DOHH2 (cell line): ENCODE data around the gene SDE2.

Experiments used
- H3F3A ChIP-seq: fragments of 200-600 bp; sonication (generic), shearing (Covaris generic); 2 replicates; pipeline ENCODE4 v1.6.0; 2016; ENCODE audit warnings: antibody characterized with exemption, mild to moderate bottlenecking; ENCODE audit not compliant: control insufficient read depth, insufficient read depth
- H3K27ac ChIP-seq: fragments of 200-600 bp; sonication (generic); 2 replicates; pipeline ENCODE4 v1.5.1; 2014; ENCODE audit warnings: low read depth, mild to moderate bottlenecking, low read length, moderate library complexity
- H3K27me3 ChIP-seq: fragments of 200-600 bp; sonication (generic); 2 replicates; pipeline ENCODE4 v1.6.1; 2014; ENCODE audit warnings: mild to moderate bottlenecking, low read length, mixed read lengths; ENCODE audit not compliant: control insufficient read depth
- H3K36me3 ChIP-seq: fragments of 200-600 bp; sonication (generic); 2 replicates; pipeline ENCODE4 v1.6.1; 2014; ENCODE audit warnings: mild to moderate bottlenecking, low read length, moderate library complexity, mixed read lengths; ENCODE audit not compliant: control insufficient read depth
- H3K4me1 ChIP-seq: fragments of 200-600 bp; sonication (generic); 2 replicates; pipeline ENCODE4 v1.6.1; 2014; ENCODE audit warnings: mild to moderate bottlenecking, low read length, mixed read lengths; ENCODE audit not compliant: control insufficient read depth
- H3K4me2 ChIP-seq: fragments of 200-600 bp; sonication (generic); 2 replicates; pipeline ENCODE4 v1.6.0; 2014; ENCODE audit warnings: mild to moderate bottlenecking, low read length, moderate library complexity
- H3K4me3 ChIP-seq: fragments of 200-600 bp; sonication (generic); 2 replicates; pipeline ENCODE4 v1.5.1; 2014; ENCODE audit warnings: mild to moderate bottlenecking, low read length, mixed read lengths
- H3K79me2 ChIP-seq: fragments of 200-600 bp; sonication (generic); 2 replicates; pipeline ENCODE4 v1.6.1; 2014; ENCODE audit warnings: mild to moderate bottlenecking, low read length, mixed read lengths; ENCODE audit not compliant: control insufficient read depth
- H3K9me2 ChIP-seq: fragments of 200-600 bp; sonication (generic); replicated peaks from 2 replicates; pipeline ENCODE4 v1.6.1; 2014; ENCODE audit warnings: mild to moderate bottlenecking, low read length, mixed read lengths; ENCODE audit not compliant: control insufficient read depth
- H3K9me3 ChIP-seq: fragments of 200-600 bp; sonication (generic); 2 replicates; pipeline ENCODE4 v1.6.1; 2014; ENCODE audit warnings: antibody characterized with exemption, low read length, mixed read lengths; ENCODE audit not compliant: control insufficient read depth, insufficient read depth
- H4K20me1 ChIP-seq: fragments of 200-600 bp; sonication (generic); 2 replicates; pipeline ENCODE4 v1.6.0; 2014; ENCODE audit warnings: low read depth, mild to moderate bottlenecking, antibody characterized with exemption, low read length, moderate library complexity; ENCODE audit not compliant: control insufficient read depth, insufficient read depth
- CTCF ChIP-seq: fragments of 200-600 bp; sonication (generic); IDR thresholded peaks from one replicate; pipeline ENCODE4 v1.5.1; 2014; ENCODE audit warnings: antibody characterized with exemption, mild to moderate bottlenecking, low read depth, low read length; ENCODE audit not compliant: poor library complexity, severe bottlenecking
- EZH2phosphoT487 ChIP-seq: fragments of 200-600 bp; sonication (generic); IDR thresholded peaks from 2 replicates; pipeline ENCODE4 v1.6.1; 2017; ENCODE audit warnings: borderline replicate concordance, mild to moderate bottlenecking, antibody characterized with exemption, low read length, moderate library complexity, mixed read lengths

SDE2 gene

DNA sequence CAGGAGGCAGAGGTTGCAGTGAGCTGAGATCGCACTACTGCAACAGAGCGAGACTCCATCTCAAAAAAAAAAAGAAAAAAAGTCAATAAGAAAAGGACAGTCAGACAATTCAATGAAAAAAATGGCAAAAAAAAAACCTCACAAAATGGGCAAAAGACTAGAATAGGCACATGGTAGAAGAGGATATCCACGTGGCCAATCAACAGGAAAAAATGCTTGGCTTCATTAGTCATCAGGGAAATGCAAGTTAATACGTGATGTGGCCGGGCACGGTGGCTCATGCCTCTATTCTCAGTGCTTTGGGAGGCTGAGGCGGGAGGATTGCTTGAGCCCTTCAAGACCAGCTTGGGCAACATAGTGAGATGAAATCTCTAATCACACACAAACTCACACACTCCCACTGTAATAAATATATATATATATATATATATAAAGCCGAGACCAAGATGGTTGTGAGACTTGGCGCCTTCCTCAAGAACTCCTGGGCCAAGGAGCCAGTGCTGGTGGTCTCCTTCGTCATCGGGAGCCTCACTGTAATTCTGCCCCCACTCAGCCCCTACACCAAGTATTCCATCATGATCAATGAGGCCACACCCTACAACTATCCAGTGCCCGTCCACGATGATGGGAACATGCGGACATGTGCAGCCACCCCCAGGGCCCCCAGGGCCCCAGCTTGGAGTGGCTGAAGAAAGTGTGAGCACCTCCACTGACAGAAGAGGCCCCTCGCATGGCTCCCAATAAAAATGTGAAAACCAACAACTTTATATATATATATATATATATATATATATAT lies 35.2 kb downstream of the SDE2 start:
- Histone ChIP-seq H3K27me3 (no peaks in the 10 kb centered on the region), H4K20me1 (no peaks in the 10 kb centered on the region), H3K79me2 (no peaks in the 10 kb centered on the region), H3K4me1 (no peaks in the 10 kb centered on the region), H3K4me2 (no peak overlapping the region), H3K4me3 (no peak overlapping the region), H3K27ac (no peak overlapping the region), H3K9me2 (no peaks in the 10 kb centered on the region), H3K9me3 (no peaks in the 10 kb centered on the region), H3F3A (no peaks in the 10 kb centered on the region), H3K36me3 (no peaks in the 10 kb centered on the region)
- TF ChIP-seq EZH2phosphoT487 (no peak), CTCF (no peak)

GRCh38 chr1:225962440-225962975 lies 36.6 kb downstream of the SDE2 start:
- H3K4me2 ChIP-seq: no peak overlapping the region

DNA sequence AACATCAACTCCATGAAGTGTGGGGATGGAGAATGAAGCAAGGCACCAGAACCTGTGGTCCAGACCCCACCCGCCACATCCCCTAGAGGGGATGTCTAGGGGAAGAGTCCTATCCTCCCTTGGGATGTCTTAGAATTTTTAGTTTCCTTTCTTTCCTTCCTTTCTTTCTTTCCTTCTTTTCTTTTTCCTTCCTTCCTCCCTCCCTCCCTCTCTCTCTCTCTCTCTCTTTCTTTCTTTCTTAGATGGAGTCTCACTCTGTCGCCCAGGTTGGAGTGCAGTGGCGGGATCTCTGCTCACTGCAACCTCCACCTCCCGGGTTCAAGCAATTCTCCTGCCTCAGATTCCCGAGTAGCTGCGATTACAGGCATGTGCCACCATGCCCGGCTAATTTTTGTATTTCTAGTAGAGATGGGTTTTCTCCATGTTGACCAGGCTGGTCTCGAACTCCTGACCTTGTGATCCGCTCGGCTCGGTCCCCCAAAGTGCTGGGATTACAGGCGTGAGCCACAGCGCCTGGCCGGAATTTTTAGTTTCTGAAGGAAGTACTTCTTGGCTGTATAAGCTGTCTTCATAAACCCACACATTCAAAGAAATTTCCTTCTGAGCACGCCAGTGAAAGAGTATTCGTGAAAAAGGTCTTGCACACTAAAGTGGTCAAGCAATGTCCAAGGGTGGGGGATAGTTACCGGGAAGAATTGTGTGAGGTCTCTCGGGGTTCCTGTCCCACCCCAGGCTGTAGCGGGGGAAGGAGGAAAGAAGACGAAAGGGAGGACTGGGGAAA lies 37.3 kb downstream of the SDE2 start:
- H3K4me2 ChIP-seq: no peak overlapping the region

More at GRCh38 chr1:225962440-225962975, 36.6 kb downstream of the SDE2 start:
- no peaks in the 10 kb centered on the region for H3F3A ChIP-seq
- no peaks in the 10 kb centered on the region for H3K9me3 ChIP-seq
- 0 out of 2 replicates have a peak, but pooled peaks cover under 1% of the 10 kb centered on the region for H3K27me3 ChIP-seq
- H4K20me1 ChIP-seq: no peaks in the 10 kb centered on the region
- TF ChIP-seq EZH2phosphoT487 (no peak), CTCF (peak; percentile 98)
- no peaks in the 10 kb centered on the region for H3K9me2 ChIP-seq
- H3K27ac ChIP-seq: no peak overlapping the region
- no peaks in the 10 kb centered on the region for H3K4me1 ChIP-seq
- no peaks in the 10 kb centered on the region for H3K36me3 ChIP-seq
- H3K4me3 ChIP-seq: no peak overlapping the region
- no peaks in the 10 kb centered on the region for H3K79me2 ChIP-seq

More for the DNA sequence above, 37.3 kb downstream of the SDE2 start:
- Histone ChIP-seq H3K4me1 (no peaks in the 10 kb centered on the region), H4K20me1 (no peaks in the 10 kb centered on the region), H3K79me2 (no peaks in the 10 kb centered on the region), H3K27me3 (0 out of 2 replicates have a peak, but pooled peaks cover 2% of the 10 kb centered on the region), H3F3A (no peaks in the 10 kb centered on the region), H3K9me2 (no peaks in the 10 kb centered on the region), H3K27ac (no peak overlapping the region), H3K36me3 (no peaks in the 10 kb centered on the region), H3K9me3 (no peaks in the 10 kb centered on the region), H3K4me3 (no peak overlapping the region)
- no peak for TF ChIP-seq EZH2phosphoT487
- TF ChIP-seq CTCF: no peak
